Measurements from ENCODE around the gene KDM5B. TPM values are rescaled to one million over a fixed set of nuclear protein-coding genes. Genes with fewer than 3 reads are reported as not detected.

KDM5B gene
- total and polyA plus RNA-seq, 2 of the 8 experiments (the other 6 are each of a cell fraction or from before 2014, with no cell fraction given): 73.3 to 210 TPM

DNA sequence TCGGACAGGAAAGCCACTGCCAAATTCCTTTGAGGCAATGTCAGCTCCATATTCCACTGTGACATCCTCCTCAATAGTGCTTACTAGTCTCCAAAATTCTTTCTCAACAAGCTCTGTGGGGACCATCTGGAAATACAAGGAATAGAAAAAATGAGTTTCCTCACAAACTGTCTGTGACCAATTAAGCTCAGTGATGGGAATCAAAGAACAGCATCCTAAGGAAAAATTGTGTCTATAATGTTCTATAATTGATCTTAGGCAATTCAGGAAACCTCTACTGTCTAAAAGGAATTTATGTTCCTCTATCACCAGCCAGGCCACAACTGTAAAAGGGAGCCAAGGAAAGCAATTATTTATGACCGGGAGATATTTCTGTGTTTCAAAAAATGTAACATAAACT, 51.8 kb downstream of the KDM5B start:
- WGBS, 2 experiments (ENCODE audit: extremely low coverage in 1 of 2, insufficient coverage in 1 of 2, insufficient read length in 1 of 2, insufficient replicate concordance in 2 of 2, low coverage in 1 of 2, low lambda C conversion rate in 2 of 2, missing lambda C conversion rate in 1 of 2): 95% methylated on average over 2 of the region's 2 CpGs; no CpG with 5 or more reads in 1 of the 2 experiments
- Histone ChIP-seq H3K27ac (ENCODE audit: low read depth, low read length) (no peak overlapping the region), H3K4me3 (ENCODE audit: extremely low read depth in 1 of 4, insufficient read depth in 2 of 4, low read depth in 3 of 4, low read length in 4 of 4) (no peak overlapping the region), H2BK120ac (replicated peaks; ENCODE audit: low read depth, low read length) (no peak overlapping the region), H3K4ac (replicated peaks; ENCODE audit: insufficient read length, low read depth, low read length) (no peak overlapping the region), H4K91ac (replicated peaks; ENCODE audit: insufficient read length, low read length) (no peak overlapping the region), H3K23ac (ENCODE audit: insufficient read length) (no peak overlapping the region), H4K5ac (ENCODE audit: insufficient read length, low read depth, low read length) (no peak overlapping the region), H4K20me1 (replicated peaks in 1 of 2; ENCODE audit: control insufficient read depth in 1 of 2, insufficient read depth in 2 of 2, low read length in 2 of 2) (peaks cover 5% of the 10 kb centered on the region in 2 experiments), H2BK20ac (ENCODE audit: low read length) (no peak overlapping the region), H2BK12ac (ENCODE audit: low read depth, low read length) (no peak overlapping the region), H3K4me1 (replicated peaks in 1 of 4; ENCODE audit: control insufficient read depth in 3 of 4, insufficient read depth in 4 of 4, low read length in 3 of 4) (no peaks in the 10 kb centered on the region), H2BK5ac (ENCODE audit: low read depth, low read length) (no peak overlapping the region), H2BK15ac (ENCODE audit: low read length) (no peak overlapping the region), H3K56ac (replicated peaks; ENCODE audit: insufficient read length, low read depth, low read length) (no peak overlapping the region), H3K36me3 (ENCODE audit: control insufficient read depth in 2 of 4, insufficient read depth in 4 of 4, low read length in 3 of 4) (peaks cover 29 to 95% (median 84%) of the 10 kb centered on the region in 4 experiments), H3K14ac (ENCODE audit: insufficient read length) (no peak overlapping the region), H3K9ac (replicated peaks in 1 of 4; ENCODE audit: extremely low read depth in 1 of 4, low read depth in 3 of 4, low read length in 3 of 4) (no peak overlapping the region), H3K4me2 (ENCODE audit: insufficient read depth in 1 of 2, low read depth in 2 of 2, low read length in 2 of 2) (no peak overlapping the region), H3K9me3 (ENCODE audit: insufficient read depth in 2 of 2, low read depth in 1 of 2, low read length in 1 of 2) (no peaks in the 10 kb centered on the region), H3K23me2 (ENCODE audit: low read depth, low read length) (no peaks in the 10 kb centered on the region), H2AK5ac (ENCODE audit: low read depth, low read length) (no peak overlapping the region), H2AFZ (ENCODE audit: low read length) (no peak overlapping the region), H3K18ac (ENCODE audit: extremely low read depth, low read length) (no peak overlapping the region), H3K79me2 (ENCODE audit: control insufficient read depth in 1 of 2, insufficient read depth in 2 of 2, low read length in 2 of 2) (peaks cover 0 to 2% of the 10 kb centered on the region in 2 experiments; a peak in 1 of 4 replicates), H4K8ac (ENCODE audit: extremely low read depth, insufficient read depth, low read length) (no peak overlapping the region), H3K27me3 (replicated peaks in 1 of 4; ENCODE audit: control insufficient read depth in 3 of 4, extremely low read depth in 1 of 4, insufficient read depth in 3 of 4, low read length in 3 of 4) (no peaks in the 10 kb centered on the region), H3K79me1 (ENCODE audit: low read depth, low read length) (no peaks in the 10 kb centered on the region)
- ChIA-PET CTCF (ENCODE audit: partially characterized antibody) (no interaction called here), POLR2A (ENCODE audit: partially characterized antibody) (interaction anchor here (0.9 to 1.6 kb wide), 3 partner anchors 18 to 30 kb away, joined by 3 read pairs; no protein-coding TSS in a partner anchor)
- TF ChIP-seq, protein P1, sequence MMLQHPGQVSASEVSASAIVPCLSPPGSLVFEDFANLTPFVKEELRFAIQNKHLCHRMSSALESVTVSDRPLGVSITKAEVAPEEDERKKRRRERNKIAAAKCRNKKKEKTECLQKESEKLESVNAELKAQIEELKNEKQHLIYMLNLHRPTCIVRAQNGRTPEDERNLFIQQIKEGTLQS (IDR thresholded peaks at IDR 0.05; ENCODE audit: insufficient read depth, low read depth, low read length): no peak
- TF ChIP-seq JUN (IDR thresholded peaks at IDR 0.05; ENCODE audit: low read depth, low read length): no peak
- TF ChIP-seq CEBPB (IDR thresholded peaks at IDR 0.05; ENCODE audit: low read depth, low read length): no peak
- no peak for TF ChIP-seq POLR2AphosphoS5 (IDR thresholded peaks at IDR 0.05; ENCODE audit: low read depth, low read length)
- TF ChIP-seq JUND (IDR thresholded peaks at IDR 0.05; ENCODE audit: low read length): no peak
- TF ChIP-seq CBX8 (IDR thresholded peaks at IDR 0.05; ENCODE audit: borderline replicate concordance, low read depth, low read length): no peak
- no peak for TF ChIP-seq EP300 (IDR thresholded peaks at IDR 0.05; ENCODE audit: borderline replicate concordance in 1 of 2, low read depth in 2 of 2, low read length in 2 of 2)
- no peak for TF ChIP-seq MAFK (IDR thresholded peaks at IDR 0.05; ENCODE audit: low read depth, low read length)
- TF ChIP-seq ASH2L (IDR thresholded peaks at IDR 0.05; ENCODE audit: low read length): no peak
- no peak for TF ChIP-seq SRF (IDR thresholded peaks at IDR 0.05; ENCODE audit: low read depth, low read length)
- TF ChIP-seq BACH1 (IDR thresholded peaks at IDR 0.05; ENCODE audit: low read length): no peak
- FAIRE-seq (no peak), DNase-seq (ENCODE audit: low read depth in 1 of 2, low spot score in 2 of 2) (no peak)

All from H1 (cell line).